Measurements from ENCODE around the gene SCAMP3. TPM values are rescaled to one million over a fixed set of nuclear protein-coding genes. Genes with fewer than 3 reads are reported as not detected.

SCAMP3 gene
- total and polyA plus RNA-seq, 2 experiments from 2014 or later = 80.5 to 135 TPM

GRCh38 chr1:155287987-155288543 lies 25.9 kb upstream of the SCAMP3 start:
- in situ Hi-C loops (cut with MboI) = no loop called here
- 89 to 91% methylated on average over 18 to 21 of the region's 21 CpGs for WGBS, 2 experiments (ENCODE audit: low coverage in 1 of 2, low lambda C conversion rate in 2 of 2, missing lambda C conversion rate in 2 of 2)
- no peaks in the 10 kb centered on the region for H3K4me1 ChIP-seq (ENCODE audit: insufficient read depth)
- H3K9me3 ChIP-seq (ENCODE audit: low read depth) = no peaks in the 10 kb centered on the region
- no peak overlapping the region for H3K27ac ChIP-seq
- H3K79me2 ChIP-seq (ENCODE audit: insufficient read depth) = no peaks in the 10 kb centered on the region
- no peak for DNase-seq
- no peaks in the 10 kb centered on the region for H3F3A ChIP-seq (ENCODE audit: insufficient read depth)
- H3K9me2 ChIP-seq (ENCODE audit: insufficient read depth) = no peaks in the 10 kb centered on the region
- H4K20me1 ChIP-seq (ENCODE audit: insufficient read depth) = no peaks in the 10 kb centered on the region
- no peak overlapping the region for H3K4me2 ChIP-seq (ENCODE audit: unreplicated experiment)
- no peak overlapping the region for H3K9ac ChIP-seq
- H3K27me3 ChIP-seq (replicated peaks; ENCODE audit: insufficient read depth) = no peaks in the 10 kb centered on the region
- no peak overlapping the region for H2AFZ ChIP-seq
- TF ChIP-seq EZH2phosphoT487 (IDR thresholded peaks at IDR 0.05; ENCODE audit: insufficient read depth, low read depth) (no peak), EZH2 (IDR thresholded peaks at IDR 0.05; ENCODE audit: insufficient read depth, poor library complexity, severe bottlenecking) (no peak)
- H3K36me3 ChIP-seq (ENCODE audit: low read depth) = no peaks in the 10 kb centered on the region
- no peak overlapping the region for H3K4me3 ChIP-seq

DNA sequence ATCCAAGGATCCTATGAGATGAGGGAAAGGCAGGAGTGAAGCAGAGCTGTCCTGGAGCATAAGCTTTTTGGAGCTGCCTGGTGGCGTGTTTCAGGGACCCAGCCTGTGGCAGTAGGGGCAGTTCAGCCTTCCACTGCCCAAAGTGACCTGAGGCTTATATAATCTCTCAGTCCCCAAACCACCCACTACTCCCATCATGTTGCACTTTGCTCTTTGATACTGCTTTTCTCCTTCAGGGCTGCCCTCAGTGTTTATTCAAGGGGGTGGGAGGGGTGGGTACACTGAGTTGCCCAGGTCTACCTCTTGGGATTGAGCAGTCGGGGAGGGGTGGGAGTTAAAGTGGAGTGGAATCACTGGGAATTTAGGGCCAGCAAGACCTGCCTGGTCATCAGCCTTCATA lies 24.4 kb upstream of the SCAMP3 start:
- no peaks in the 10 kb centered on the region for H3K9me3 ChIP-seq (ENCODE audit: low read depth)
- H3K79me2 ChIP-seq (ENCODE audit: insufficient read depth) = no peaks in the 10 kb centered on the region
- no peaks in the 10 kb centered on the region for H3K36me3 ChIP-seq (ENCODE audit: low read depth)
- no peak for DNase-seq
- no peaks in the 10 kb centered on the region for H3F3A ChIP-seq (ENCODE audit: insufficient read depth)
- H3K4me1 ChIP-seq (ENCODE audit: insufficient read depth) = no peaks in the 10 kb centered on the region
- no peak overlapping the region for H2AFZ ChIP-seq
- H3K9me2 ChIP-seq (ENCODE audit: insufficient read depth) = no peaks in the 10 kb centered on the region
- no peak overlapping the region for H3K27ac ChIP-seq
- H3K4me2 ChIP-seq (ENCODE audit: unreplicated experiment) = no peak overlapping the region
- H3K4me3 ChIP-seq = no peak overlapping the region
- no peak for TF ChIP-seq EZH2 (IDR thresholded peaks at IDR 0.05; ENCODE audit: insufficient read depth, poor library complexity, severe bottlenecking)
- no peak for TF ChIP-seq EZH2phosphoT487 (IDR thresholded peaks at IDR 0.05; ENCODE audit: insufficient read depth, low read depth)
- WGBS, 2 experiments (ENCODE audit: low coverage in 1 of 2, low lambda C conversion rate in 2 of 2, missing lambda C conversion rate in 2 of 2) = 75 to 81% methylated on average over 2 of the region's 2 CpGs
- no peak overlapping the region for H3K9ac ChIP-seq
- in situ Hi-C loops (cut with MboI) = no loop called here
- H4K20me1 ChIP-seq (ENCODE audit: insufficient read depth) = no peaks in the 10 kb centered on the region
- no peaks in the 10 kb centered on the region for H3K27me3 ChIP-seq (replicated peaks; ENCODE audit: insufficient read depth)

- 90 to 93% methylated on average over 18 of the region's 18 CpGs for WGBS, 2 experiments (ENCODE audit: low coverage in 1 of 2, low lambda C conversion rate in 2 of 2, missing lambda C conversion rate in 2 of 2)
- Histone ChIP-seq H3K27me3 (replicated peaks; ENCODE audit: insufficient read depth) (no peaks in the 10 kb centered on the region), H3F3A (ENCODE audit: insufficient read depth) (no peaks in the 10 kb centered on the region), H2AFZ (no peak overlapping the region), H3K4me2 (ENCODE audit: unreplicated experiment) (no peak overlapping the region), H3K4me3 (no peak overlapping the region), H4K20me1 (ENCODE audit: insufficient read depth) (no peaks in the 10 kb centered on the region), H3K9me2 (ENCODE audit: insufficient read depth) (no peaks in the 10 kb centered on the region), H3K9ac (no peak overlapping the region), H3K36me3 (ENCODE audit: low read depth) (no peaks in the 10 kb centered on the region), H3K79me2 (ENCODE audit: insufficient read depth) (no peaks in the 10 kb centered on the region), H3K27ac (no peak overlapping the region), H3K4me1 (ENCODE audit: insufficient read depth) (no peaks in the 10 kb centered on the region), H3K9me3 (ENCODE audit: low read depth) (no peaks in the 10 kb centered on the region)
- TF ChIP-seq EZH2 (IDR thresholded peaks at IDR 0.05; ENCODE audit: insufficient read depth, poor library complexity, severe bottlenecking) (no peak), EZH2phosphoT487 (IDR thresholded peaks at IDR 0.05; ENCODE audit: insufficient read depth, low read depth) (no peak)
- DNase-seq = no peak
- in situ Hi-C loops (cut with MboI) = no loop called here
Observed at GRCh38 chr1:155285631-155286044, 23.5 kb upstream of the SCAMP3 start.

DNA sequence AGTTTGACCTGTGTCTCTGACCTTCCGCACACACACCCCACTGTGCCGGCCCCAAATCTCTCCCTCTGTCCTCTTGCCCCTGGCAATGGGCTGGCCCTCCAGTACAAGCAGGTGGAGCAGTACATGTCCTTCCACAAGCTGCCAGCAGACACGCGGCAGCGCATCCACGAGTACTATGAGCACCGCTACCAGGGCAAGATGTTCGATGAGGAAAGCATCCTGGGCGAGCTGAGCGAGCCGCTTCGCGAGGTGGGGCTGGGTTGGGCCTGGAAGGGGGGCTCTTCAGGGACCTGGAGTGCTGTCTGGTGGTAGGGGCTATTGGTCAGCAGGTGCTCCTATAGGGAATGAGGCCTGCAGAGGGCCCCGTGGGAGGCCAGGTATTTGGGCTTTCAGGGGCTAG lies 22.9 kb upstream of the SCAMP3 start:
- H3K79me2 ChIP-seq (ENCODE audit: insufficient read depth) = no peaks in the 10 kb centered on the region
- no peak overlapping the region for H2AFZ ChIP-seq
- no peak overlapping the region for H3K4me2 ChIP-seq (ENCODE audit: unreplicated experiment)
- H3K36me3 ChIP-seq (ENCODE audit: low read depth) = no peaks in the 10 kb centered on the region
- 87 to 93% methylated on average over 14 of the region's 14 CpGs for WGBS, 2 experiments (ENCODE audit: low coverage in 1 of 2, low lambda C conversion rate in 2 of 2, missing lambda C conversion rate in 2 of 2)
- in situ Hi-C loops (cut with MboI) = no loop called here
- H4K20me1 ChIP-seq (ENCODE audit: insufficient read depth) = no peaks in the 10 kb centered on the region
- no peaks in the 10 kb centered on the region for H3F3A ChIP-seq (ENCODE audit: insufficient read depth)
- H3K9me3 ChIP-seq (ENCODE audit: low read depth) = no peaks in the 10 kb centered on the region
- H3K4me1 ChIP-seq (ENCODE audit: insufficient read depth) = no peaks in the 10 kb centered on the region
- no peak for DNase-seq
- no peaks in the 10 kb centered on the region for H3K27me3 ChIP-seq (replicated peaks; ENCODE audit: insufficient read depth)
- no peak for TF ChIP-seq EZH2phosphoT487 (IDR thresholded peaks at IDR 0.05; ENCODE audit: insufficient read depth, low read depth)
- no peak for TF ChIP-seq EZH2 (IDR thresholded peaks at IDR 0.05; ENCODE audit: insufficient read depth, poor library complexity, severe bottlenecking)
- H3K27ac ChIP-seq = no peak overlapping the region
- H3K9me2 ChIP-seq (ENCODE audit: insufficient read depth) = no peaks in the 10 kb centered on the region
- no peak overlapping the region for H3K4me3 ChIP-seq
- no peak overlapping the region for H3K9ac ChIP-seq

DNA sequence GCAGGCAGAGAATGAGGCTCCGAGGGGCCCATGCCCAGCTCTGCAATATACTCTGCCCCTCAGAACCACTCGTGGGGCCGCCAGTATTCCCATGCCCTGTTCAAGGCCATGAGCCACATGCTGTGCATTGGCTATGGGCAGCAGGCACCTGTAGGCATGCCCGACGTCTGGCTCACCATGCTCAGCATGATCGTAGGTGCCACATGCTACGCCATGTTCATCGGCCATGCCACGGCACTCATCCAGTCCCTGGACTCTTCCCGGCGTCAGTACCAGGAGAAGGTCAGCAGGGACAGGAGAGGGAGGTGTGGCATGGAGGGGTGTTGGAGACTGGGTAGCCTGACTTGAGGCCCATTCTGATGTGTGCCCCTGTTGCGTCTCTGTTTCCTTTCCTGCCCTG lies 22.3 kb upstream of the SCAMP3 start:
- H3K4me1 ChIP-seq (ENCODE audit: insufficient read depth) = no peaks in the 10 kb centered on the region
- H3K79me2 ChIP-seq (ENCODE audit: insufficient read depth) = no peaks in the 10 kb centered on the region
- H3K9me2 ChIP-seq (ENCODE audit: insufficient read depth) = no peaks in the 10 kb centered on the region
- H3K27ac ChIP-seq = no peak overlapping the region
- no peak overlapping the region for H3K4me3 ChIP-seq
- DNase-seq = no peak
- no peak overlapping the region for H3K9ac ChIP-seq
- H3K27me3 ChIP-seq (replicated peaks; ENCODE audit: insufficient read depth) = no peaks in the 10 kb centered on the region
- no peak overlapping the region for H2AFZ ChIP-seq
- in situ Hi-C loops (cut with MboI) = no loop called here
- no peaks in the 10 kb centered on the region for H3F3A ChIP-seq (ENCODE audit: insufficient read depth)
- H3K4me2 ChIP-seq (ENCODE audit: unreplicated experiment) = no peak overlapping the region
- H3K9me3 ChIP-seq (ENCODE audit: low read depth) = no peaks in the 10 kb centered on the region
- no peak for TF ChIP-seq EZH2 (IDR thresholded peaks at IDR 0.05; ENCODE audit: insufficient read depth, poor library complexity, severe bottlenecking)
- no peak for TF ChIP-seq EZH2phosphoT487 (IDR thresholded peaks at IDR 0.05; ENCODE audit: insufficient read depth, low read depth)
- H3K36me3 ChIP-seq (ENCODE audit: low read depth) = no peaks in the 10 kb centered on the region
- no peaks in the 10 kb centered on the region for H4K20me1 ChIP-seq (ENCODE audit: insufficient read depth)
- WGBS, 2 experiments (ENCODE audit: low coverage in 1 of 2, low lambda C conversion rate in 2 of 2, missing lambda C conversion rate in 2 of 2) = 92% methylated on average over 12 of the region's 12 CpGs
